ENCODE results near the gene MRPL27.

The MRPL27 gene

GRCh38 chr17:50372222-50372757, 694 bp downstream of the MRPL27 start:
- H3K4me3 ChIP-seq (ENCODE audit: low read length, poor library complexity, severe bottlenecking), result peak overlapping the region; percentile 87
- H3K36me3 ChIP-seq (ENCODE audit: insufficient read depth, low read length), result peaks cover 33% of the 10 kb centered on the region
- peaks cover 52% of the 10 kb centered on the region for H3K79me2 ChIP-seq (ENCODE audit: insufficient read depth, low read length)
- H4K20me1 ChIP-seq (ENCODE audit: insufficient read depth, low read length, poor library complexity, severe bottlenecking), result no peaks in the 10 kb centered on the region
- H3K9ac ChIP-seq (ENCODE audit: low read depth, low read length, poor library complexity, severe bottlenecking), result peak overlapping the region; percentile 96
- peak overlapping the region; percentile 87 for H3K4me2 ChIP-seq (ENCODE audit: low read depth, low read length, poor library complexity, severe bottlenecking)
- peak overlapping the region; percentile 98 for H2AFZ ChIP-seq (ENCODE audit: low read length)
- no peaks in the 10 kb centered on the region for H3K9me2 ChIP-seq (replicated peaks; ENCODE audit: low read depth, low read length)
- TF ChIP-seq EZH2phosphoT487 (IDR thresholded peaks at IDR 0.05; ENCODE audit: borderline replicate concordance), result no peak
- TF ChIP-seq CTCF (conservative IDR thresholded peaks at IDR 0.05; ENCODE audit: low read length), result no peak
- no peaks in the 10 kb centered on the region for H3K27me3 ChIP-seq (ENCODE audit: insufficient read depth, low read length, poor library complexity, severe bottlenecking)
- no peaks in the 10 kb centered on the region for H3K9me3 ChIP-seq (ENCODE audit: insufficient read depth, low read depth, low read length)
- H3F3A ChIP-seq (ENCODE audit: low read depth), result no peaks in the 10 kb centered on the region
- H3K4me1 ChIP-seq (ENCODE audit: insufficient read depth, low read length, poor library complexity, severe bottlenecking), result peaks cover 30% of the 10 kb centered on the region

GRCh38 chr17:50371526-50371925, 1.5 kb downstream of the MRPL27 start:
- TF ChIP-seq EZH2phosphoT487 (IDR thresholded peaks at IDR 0.05; ENCODE audit: borderline replicate concordance) (no peak), CTCF (conservative IDR thresholded peaks at IDR 0.05; ENCODE audit: low read length) (no peak)
- Histone ChIP-seq H3K79me2 (ENCODE audit: insufficient read depth, low read length) (peaks cover 52% of the 10 kb centered on the region), H3K4me3 (ENCODE audit: low read length, poor library complexity, severe bottlenecking) (peak overlapping the region; percentile 87), H3K4me1 (ENCODE audit: insufficient read depth, low read length, poor library complexity, severe bottlenecking) (peaks cover 30% of the 10 kb centered on the region), H3K36me3 (ENCODE audit: insufficient read depth, low read length) (peaks cover 39% of the 10 kb centered on the region), H2AFZ (ENCODE audit: low read length) (no peak overlapping the region), H3K4me2 (ENCODE audit: low read depth, low read length, poor library complexity, severe bottlenecking) (peak overlapping the region; percentile 87), H3K9me2 (replicated peaks; ENCODE audit: low read depth, low read length) (no peaks in the 10 kb centered on the region), H3K27me3 (ENCODE audit: insufficient read depth, low read length, poor library complexity, severe bottlenecking) (no peaks in the 10 kb centered on the region), H3F3A (ENCODE audit: low read depth) (no peaks in the 10 kb centered on the region), H4K20me1 (ENCODE audit: insufficient read depth, low read length, poor library complexity, severe bottlenecking) (no peaks in the 10 kb centered on the region), H3K9ac (ENCODE audit: low read depth, low read length, poor library complexity, severe bottlenecking) (peak overlapping the region; percentile 96), H3K9me3 (ENCODE audit: insufficient read depth, low read depth, low read length) (no peaks in the 10 kb centered on the region)

GRCh38 chr17:50370052-50370451, 2.9 kb downstream of the MRPL27 start:
- H3K36me3 ChIP-seq (ENCODE audit: insufficient read depth, low read length), result peaks cover 44% of the 10 kb centered on the region

More at GRCh38 chr17:50370052-50370451, 2.9 kb downstream of the MRPL27 start:
- H3K4me3 ChIP-seq (ENCODE audit: low read length, poor library complexity, severe bottlenecking), result no peak overlapping the region
- peaks cover 52% of the 10 kb centered on the region for H3K79me2 ChIP-seq (ENCODE audit: insufficient read depth, low read length)
- no peaks in the 10 kb centered on the region for H3F3A ChIP-seq (ENCODE audit: low read depth)
- TF ChIP-seq CTCF (conservative IDR thresholded peaks at IDR 0.05; ENCODE audit: low read length) (no peak), EZH2phosphoT487 (IDR thresholded peaks at IDR 0.05; ENCODE audit: borderline replicate concordance) (no peak)
- H3K4me1 ChIP-seq (ENCODE audit: insufficient read depth, low read length, poor library complexity, severe bottlenecking), result peaks cover 30% of the 10 kb centered on the region
- H4K20me1 ChIP-seq (ENCODE audit: insufficient read depth, low read length, poor library complexity, severe bottlenecking), result no peaks in the 10 kb centered on the region
- no peaks in the 10 kb centered on the region for H3K27me3 ChIP-seq (ENCODE audit: insufficient read depth, low read length, poor library complexity, severe bottlenecking)
- H2AFZ ChIP-seq (ENCODE audit: low read length), result no peak overlapping the region
- H3K9me2 ChIP-seq (replicated peaks; ENCODE audit: low read depth, low read length), result no peaks in the 10 kb centered on the region
- H3K9ac ChIP-seq (ENCODE audit: low read depth, low read length, poor library complexity, severe bottlenecking), result no peak overlapping the region
- no peaks in the 10 kb centered on the region for H3K9me3 ChIP-seq (ENCODE audit: insufficient read depth, low read depth, low read length)
- peak overlapping the region; percentile 87 for H3K4me2 ChIP-seq (ENCODE audit: low read depth, low read length, poor library complexity, severe bottlenecking)
